Bronchial smooth muscle cell (primary cell): Measurements from ENCODE around the gene CLDND1. TPM values are rescaled to one million over a fixed set of nuclear protein-coding genes. Genes with fewer than 3 reads are reported as not detected.

ENCODE experiments used
- total RNA-seq: library from RNA; depleted of rRNA; stranded (reverse); fragments of >200 nt; gene quantifications from 2 replicates; pipeline ENCODE4 v1.2.1, GENCODE V29; 2014

CLDND1 gene
- 37.8 and 50.4 TPM in 2 replicates for total RNA-seq

DNA sequence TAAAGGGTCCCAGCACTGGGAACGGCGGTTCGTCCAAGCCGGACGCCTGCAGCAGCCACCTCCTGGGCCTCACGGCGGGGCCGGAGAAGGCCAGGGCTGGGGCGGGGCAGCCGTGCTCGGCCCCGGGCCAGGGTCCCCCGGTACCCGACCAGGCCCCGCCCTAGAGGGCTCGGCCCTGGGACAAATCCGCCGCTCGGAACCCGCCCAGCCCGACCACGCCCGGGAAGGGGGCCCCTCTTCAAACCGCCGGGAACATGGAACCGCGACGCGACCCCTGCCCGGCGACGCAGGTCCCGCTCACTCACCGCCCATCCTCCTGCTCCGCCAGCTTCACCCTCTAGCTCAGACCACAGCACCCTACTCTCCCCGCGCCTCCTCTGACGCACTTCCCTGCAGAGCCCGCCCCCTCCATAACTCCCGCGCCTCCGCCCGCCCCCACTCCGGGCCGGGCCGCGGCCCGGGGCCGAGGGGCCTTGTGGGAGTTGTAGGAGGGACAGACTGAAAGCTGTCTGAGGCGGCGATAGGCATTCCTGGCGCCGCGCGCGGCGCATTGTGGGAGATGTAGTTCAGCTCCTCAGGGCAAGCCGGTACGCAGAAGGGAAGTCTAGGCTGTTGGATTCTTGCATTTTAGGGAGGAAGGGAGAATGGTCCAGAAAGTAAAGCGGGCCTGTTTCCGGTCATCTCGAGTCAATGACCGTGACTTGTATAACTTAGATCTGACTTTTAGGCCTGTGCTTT is at the start of gene CLDND1:
Gene CLDND1 (minus strand): TSS at position 359 of the 738 bp plus-strand sequence. CDS start 1,478 bp downstream, outside the sequence.

DNA sequence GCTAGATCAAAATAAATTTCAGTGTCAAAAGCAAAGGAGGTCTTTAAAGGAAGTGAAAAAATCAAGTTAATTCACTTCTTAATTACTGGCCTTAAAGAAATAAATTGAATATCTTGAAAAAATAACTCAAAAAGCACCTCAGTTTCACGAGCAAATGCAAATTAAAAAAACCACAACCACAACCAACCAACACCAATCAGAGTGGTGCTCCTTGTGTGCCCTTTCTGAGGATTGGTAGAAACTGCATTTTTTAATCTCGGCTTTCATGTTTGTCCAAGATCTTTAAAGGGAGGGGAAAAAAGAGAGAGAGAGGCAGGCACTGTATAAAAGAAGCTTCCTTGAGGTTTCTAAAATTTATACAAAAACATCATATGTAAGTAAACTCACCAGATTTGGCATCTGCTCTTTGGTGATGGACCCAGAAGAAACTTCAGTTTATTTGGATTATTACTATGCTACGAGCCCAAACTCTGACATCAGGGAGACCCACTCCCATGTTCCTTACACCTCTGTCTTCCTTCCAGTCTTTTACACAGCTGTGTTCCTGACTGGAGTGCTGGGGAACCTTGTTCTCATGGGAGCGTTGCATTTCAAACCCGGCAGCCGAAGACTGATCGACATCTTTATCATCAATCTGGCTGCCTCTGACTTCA is 9.0 kb upstream of the CLDND1 start, which contains the start of gene GPR15:
Gene GPR15 (plus strand): TSS at position 357 of the 653 bp plus-strand sequence. CDS start 56 bp downstream, at position 413.

DNA sequence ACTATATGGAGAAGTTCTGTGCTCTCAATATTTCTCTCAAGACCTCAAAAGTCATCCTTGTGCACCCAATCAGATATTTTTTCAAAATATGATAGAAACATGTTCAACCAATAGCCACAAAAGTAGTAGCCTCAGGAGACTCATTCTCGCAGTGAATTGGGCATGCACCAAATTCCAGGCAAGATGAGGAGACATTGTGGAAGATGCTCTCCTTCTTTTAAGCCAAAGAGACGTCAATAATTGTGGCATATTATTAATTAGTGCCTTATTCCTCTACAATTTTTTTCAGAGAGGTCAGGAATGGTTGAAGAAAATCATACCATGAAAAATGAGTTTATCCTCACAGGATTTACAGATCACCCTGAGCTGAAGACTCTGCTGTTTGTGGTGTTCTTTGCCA is 25.3 kb downstream of the CLDND1 start, which contains the start of gene OR5K2:
Gene OR5K2 (plus strand): TSS at position 301 of the 400 bp plus-strand sequence. CDS start 0 bp downstream, at position 301.

Other genes with a start within 250 kb of the CLDND1 start
- gene OR5H2, start 240.4 kb downstream of the CLDND1 start, total RNA-seq: not detected in 2 replicates
- not detected in 2 replicates for gene OR5K4, start 169.0 kb downstream of the CLDND1 start, total RNA-seq
- not detected in 2 replicates for gene OR5K3, start 132.2 kb downstream of the CLDND1 start, total RNA-seq
- gene OR5K1, start 59.7 kb downstream of the CLDND1 start, total RNA-seq: not detected in 2 replicates
- gene OR5K2, start 25.2 kb downstream of the CLDND1 start, total RNA-seq: not detected in 2 replicates
- gene GPR15, start 9.1 kb upstream of the CLDND1 start, total RNA-seq: not detected in 2 replicates
- gene CPOX, start 70.7 kb upstream of the CLDND1 start, total RNA-seq: 15.2 and 20.5 TPM in 2 replicates
- gene ST3GAL6, start 240.4 kb upstream of the CLDND1 start, total RNA-seq: 1.3 TPM in 2 replicates